PC-9 (cell line): Measurements from ENCODE around the gene PSMB5. TPM values are rescaled to one million over a fixed set of nuclear protein-coding genes. Genes with fewer than 3 reads are reported as not detected.

Experiments used
- BruUV-seq: library from RNA; stranded (reverse); fragments of 400-500 nt; replicated peaks from 2 replicates; lab custom pipeline; 2021; lab: Mats Ljungman, UMichigan
- CTCF ChIA-PET: fragments of 300-600 bp; sonication (Branson Sonifier 250); formaldehyde crosslinking; loops from one replicate; lab custom pipeline; 2022; ENCODE audit warnings: antibody characterized with exemption; lab: Charles Lee
- POLR2A ChIA-PET: fragments of 300-600 bp; sonication (Branson Sonifier 250); formaldehyde crosslinking; loops from one replicate; lab custom pipeline; 2022; ENCODE audit warnings: antibody characterized with exemption; ENCODE audit not compliant: unreplicated experiment; lab: Charles Lee
- DNase-seq, 2 experiments: peaks; one replicate each; pipeline versions ENCODE4 v3.0.0 to v3.0.0-alpha.2; 2015 to 2022; ENCODE audit warnings: mixed read lengths in 1 of 2
- H2AFZ ChIP-seq: fragments of 200-600 bp; sonication (generic); 2 replicates; pipeline ENCODE4 v1.8.1; 2017; ENCODE audit warnings: antibody characterized with exemption
- H3F3A ChIP-seq: fragments of 200-600 bp; sonication (generic); 2 replicates; pipeline ENCODE4 v1.8.1; 2017; ENCODE audit warnings: antibody characterized with exemption, mild to moderate bottlenecking, low read depth; ENCODE audit not compliant: insufficient read depth
- H3K27ac ChIP-seq: fragments of 200-600 bp; sonication (generic); 2 replicates; pipeline ENCODE4 v1.6.1; 2016; ENCODE audit warnings: mixed run types
- H3K27me3 ChIP-seq: fragments of 200-600 bp; sonication (generic); 2 replicates; pipeline ENCODE4 v1.6.1; 2016; ENCODE audit warnings: low read depth, mixed run types; ENCODE audit not compliant: insufficient read depth
- H3K36me3 ChIP-seq: fragments of 200-600 bp; sonication (generic); 2 replicates; pipeline ENCODE4 v1.6.1; 2016; ENCODE audit warnings: low read depth, mixed run types
- H3K4me1 ChIP-seq: fragments of 200-600 bp; sonication (generic); replicated peaks from 2 replicates; pipeline ENCODE4 v1.6.1; 2016; ENCODE audit warnings: mixed run types; ENCODE audit not compliant: insufficient read depth
- H3K4me2 ChIP-seq: fragments of 200-600 bp; sonication (generic); 2 replicates; pipeline ENCODE4 v1.6.1; 2017; ENCODE audit warnings: mixed run types
- H3K4me3 ChIP-seq: fragments of 200-600 bp; sonication (generic); 2 replicates; pipeline ENCODE4 v1.6.1; 2016; ENCODE audit warnings: mixed run types
- H3K79me2 ChIP-seq: fragments of 200-600 bp; sonication (generic); 2 replicates; pipeline ENCODE4 v1.6.1; 2017; ENCODE audit warnings: low read depth, mixed run types
- H3K9me2 ChIP-seq: fragments of 200-600 bp; sonication (generic); 2 replicates; pipeline ENCODE4 v1.8.1; 2017; ENCODE audit warnings: mild to moderate bottlenecking; ENCODE audit not compliant: insufficient read depth
- H3K9me3 ChIP-seq: fragments of 200-600 bp; sonication (generic); 2 replicates; pipeline ENCODE4 v1.8.1; 2016; ENCODE audit warnings: low read depth; ENCODE audit not compliant: insufficient read depth
- H4K20me1 ChIP-seq: fragments of 200-600 bp; sonication (generic); 2 replicates; pipeline ENCODE4 v1.8.1; 2017; ENCODE audit not compliant: insufficient read depth
- EZH2 ChIP-seq: fragments of 200-600 bp; sonication (generic); IDR thresholded peaks from 2 replicates; pipeline ENCODE4 v1.8.0; 2017; ENCODE audit warnings: antibody characterized with exemption, low read depth
- intact Hi-C: fragments of 100-400 bp; cut with micrococcal nuclease; formaldehyde crosslinking; loops from one replicate; pipeline ENCODE4 v1.10.0; 2022; ENCODE audit not compliant: unreplicated experiment
- total RNA-seq: library from RNA; stranded (reverse); gene quantifications from 2 replicates; pipeline ENCODE4 v1.2.3, GENCODE V29; 2021
- TF ChIP-seq, protein P1 (sequence below): fragments of 200-600 bp; sonication (generic); conservative IDR thresholded peaks from 2 replicates; pipeline ENCODE4 v1.6.1; 2017; ENCODE audit warnings: mixed run types, antibody characterized with exemption, mild to moderate bottlenecking, moderate library complexity

The PSMB5 gene
- total RNA-seq, 1 experiment from 2014 or later = 122 TPM

- BruUV-seq = no TSS peak
- no peak overlapping the region for H3K4me2 ChIP-seq
- H3K4me1 ChIP-seq = no peaks in the 10 kb centered on the region
- H2AFZ ChIP-seq = no peak overlapping the region
- H3F3A ChIP-seq = no peaks in the 10 kb centered on the region
- no peak overlapping the region for H3K4me3 ChIP-seq
- CTCF ChIA-PET = no interaction called here
- no peaks in the 10 kb centered on the region for H3K36me3 ChIP-seq
- TF ChIP-seq, protein P1, sequence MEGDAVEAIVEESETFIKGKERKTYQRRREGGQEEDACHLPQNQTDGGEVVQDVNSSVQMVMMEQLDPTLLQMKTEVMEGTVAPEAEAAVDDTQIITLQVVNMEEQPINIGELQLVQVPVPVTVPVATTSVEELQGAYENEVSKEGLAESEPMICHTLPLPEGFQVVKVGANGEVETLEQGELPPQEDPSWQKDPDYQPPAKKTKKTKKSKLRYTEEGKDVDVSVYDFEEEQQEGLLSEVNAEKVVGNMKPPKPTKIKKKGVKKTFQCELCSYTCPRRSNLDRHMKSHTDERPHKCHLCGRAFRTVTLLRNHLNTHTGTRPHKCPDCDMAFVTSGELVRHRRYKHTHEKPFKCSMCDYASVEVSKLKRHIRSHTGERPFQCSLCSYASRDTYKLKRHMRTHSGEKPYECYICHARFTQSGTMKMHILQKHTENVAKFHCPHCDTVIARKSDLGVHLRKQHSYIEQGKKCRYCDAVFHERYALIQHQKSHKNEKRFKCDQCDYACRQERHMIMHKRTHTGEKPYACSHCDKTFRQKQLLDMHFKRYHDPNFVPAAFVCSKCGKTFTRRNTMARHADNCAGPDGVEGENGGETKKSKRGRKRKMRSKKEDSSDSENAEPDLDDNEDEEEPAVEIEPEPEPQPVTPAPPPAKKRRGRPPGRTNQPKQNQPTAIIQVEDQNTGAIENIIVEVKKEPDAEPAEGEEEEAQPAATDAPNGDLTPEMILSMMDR = no peak
- no peak for TF ChIP-seq EZH2
- H4K20me1 ChIP-seq = no peaks in the 10 kb centered on the region
- no peaks in the 10 kb centered on the region for H3K27me3 ChIP-seq
- no peaks in the 10 kb centered on the region for H3K9me2 ChIP-seq
- H3K79me2 ChIP-seq = no peaks in the 10 kb centered on the region
- H3K9me3 ChIP-seq = no peaks in the 10 kb centered on the region
- POLR2A ChIA-PET = no interaction called here
- H3K27ac ChIP-seq = no peak overlapping the region
- intact Hi-C loops = no loop called here
- no peak for DNase-seq
Measured at GRCh38 chr14:23021434-23021833, 13.3 kb downstream of the PSMB5 start.

DNA sequence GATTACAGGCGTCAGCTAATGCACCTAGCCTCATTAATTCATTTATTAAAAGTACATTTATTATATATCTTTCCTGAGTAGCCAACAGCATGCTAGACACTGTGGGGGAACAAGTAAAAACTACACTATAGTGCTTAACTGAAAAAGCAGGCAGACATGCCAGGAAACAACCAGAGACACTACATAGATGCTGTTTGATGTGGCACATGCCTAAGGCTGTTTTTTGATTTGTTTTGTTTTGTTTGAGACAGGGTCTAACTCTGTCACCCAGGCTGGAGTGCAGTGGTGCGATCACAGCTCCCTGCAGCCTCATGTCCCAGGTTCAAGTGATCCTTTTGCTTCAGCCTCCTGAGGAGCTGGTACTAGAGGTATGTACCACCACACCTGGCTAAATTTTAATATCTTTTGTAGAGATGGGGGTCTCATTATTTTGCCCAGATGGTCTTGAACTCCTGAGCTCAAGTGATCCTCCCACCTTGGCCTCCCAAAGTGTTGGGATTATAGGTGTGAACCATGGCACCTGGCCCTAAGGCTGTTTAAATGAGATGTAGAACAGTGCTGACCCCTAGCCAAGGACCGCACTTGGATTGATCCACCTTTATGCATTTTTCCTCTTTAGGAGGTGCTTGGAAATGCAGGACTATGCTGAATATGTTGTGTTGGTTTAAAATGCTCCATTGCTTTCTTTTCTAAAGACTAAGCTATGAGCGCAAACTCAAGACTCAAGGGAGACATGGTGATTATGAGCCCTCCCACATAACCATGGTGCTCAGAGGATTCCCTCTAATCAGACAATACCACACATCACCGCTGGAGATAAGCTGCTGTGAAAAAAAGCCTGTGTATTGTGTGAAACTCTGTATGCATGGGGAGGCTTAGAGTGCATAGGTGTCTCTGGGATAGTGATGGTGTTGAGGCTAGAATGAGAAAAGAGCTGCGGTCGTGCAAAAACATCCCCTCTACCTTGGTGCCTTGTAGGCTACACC, 14.3 kb downstream of the PSMB5 start:
- H3K4me2 ChIP-seq = no peak overlapping the region
- no peak overlapping the region for H3K4me3 ChIP-seq
- TF ChIP-seq EZH2 = no peak
- TF ChIP-seq, protein P1 = no peak
- POLR2A ChIA-PET = no interaction called here
- CTCF ChIA-PET = no interaction called here
- no peaks in the 10 kb centered on the region for H3K36me3 ChIP-seq
- H3K9me3 ChIP-seq = no peaks in the 10 kb centered on the region
- no peaks in the 10 kb centered on the region for H4K20me1 ChIP-seq
- DNase-seq = no peak
- no peaks in the 10 kb centered on the region for H3K4me1 ChIP-seq
- H3F3A ChIP-seq = no peaks in the 10 kb centered on the region
- H3K9me2 ChIP-seq = no peaks in the 10 kb centered on the region
- H3K27me3 ChIP-seq = no peaks in the 10 kb centered on the region
- H3K27ac ChIP-seq = no peak overlapping the region
- H3K79me2 ChIP-seq = no peaks in the 10 kb centered on the region
- no TSS peak for BruUV-seq
- intact Hi-C loops = no loop called here
- no peak overlapping the region for H2AFZ ChIP-seq

DNA sequence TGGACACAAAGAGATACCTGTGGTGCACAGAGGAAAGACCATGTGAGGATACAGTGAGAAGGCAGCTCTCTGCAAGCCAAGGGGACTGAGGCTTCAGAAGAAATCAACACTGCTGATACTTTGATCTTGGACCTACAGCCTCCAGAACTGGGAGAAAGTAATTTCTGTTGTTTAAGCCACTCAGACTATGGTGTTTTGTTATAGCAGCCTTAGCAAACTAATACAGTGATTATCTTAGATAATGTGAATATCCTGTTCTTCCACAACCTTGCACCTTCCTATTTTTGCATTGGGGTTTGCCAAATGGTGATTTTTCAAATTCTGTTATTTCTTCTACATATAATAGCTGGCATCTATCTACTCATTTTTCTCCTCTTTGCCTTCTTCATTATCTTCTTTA, 16.6 kb downstream of the PSMB5 start:
- TF ChIP-seq, protein P1 = no peak
- TF ChIP-seq EZH2 = no peak

More for the DNA sequence above, 16.6 kb downstream of the PSMB5 start:
- Histone ChIP-seq H3K4me1 (no peaks in the 10 kb centered on the region), H3K4me2 (no peak overlapping the region), H3K27me3 (no peaks in the 10 kb centered on the region), H3K79me2 (no peaks in the 10 kb centered on the region), H3K4me3 (no peak overlapping the region), H3K9me2 (no peaks in the 10 kb centered on the region), H3K9me3 (no peaks in the 10 kb centered on the region), H3K27ac (no peak overlapping the region), H2AFZ (no peak overlapping the region), H4K20me1 (no peaks in the 10 kb centered on the region), H3F3A (no peaks in the 10 kb centered on the region), H3K36me3 (no peaks in the 10 kb centered on the region)
- CTCF ChIA-PET = no interaction called here
- DNase-seq = no peak
- POLR2A ChIA-PET = no interaction called here
- no TSS peak for BruUV-seq
- intact Hi-C loops = no loop called here
